Kidney epithelial cell (primary cell): Measurements from ENCODE around the gene RBCK1. TPM values are rescaled to one million over a fixed set of nuclear protein-coding genes. Genes with fewer than 3 reads are reported as not detected.
A peak's percentile ranks its signal among the peaks of the same experiment; 100 is the strongest.

ENCODE experiments used
- DNase-seq: peaks from one replicate; pipeline ENCODE4 v3.0.0-alpha.2; 2010; ENCODE audit warnings: low read depth
- H3K27me3 ChIP-seq: 2 replicates; pipeline ENCODE4 v1.6.0; 2011; ENCODE audit warnings: low read length; ENCODE audit not compliant: control insufficient read depth, insufficient read depth
- H3K36me3 ChIP-seq: 2 replicates; pipeline ENCODE4 v1.5.1; 2011; ENCODE audit warnings: low read length; ENCODE audit not compliant: control insufficient read depth, insufficient read depth
- H3K4me3 ChIP-seq: 2 replicates; pipeline ENCODE4 v1.5.1; 2011; ENCODE audit warnings: low read depth, mild to moderate bottlenecking, control low read depth, low read length
- CTCF ChIP-seq: IDR thresholded peaks from 2 replicates; pipeline ENCODE4 v1.5.1; 2011; ENCODE audit warnings: mild to moderate bottlenecking, moderate library complexity, low read length, control low read depth, inconsistent platforms; ENCODE audit not compliant: insufficient read depth, poor library complexity, severe bottlenecking
- total RNA-seq: library from RNA; depleted of rRNA; stranded (reverse); fragments of >200 nt; gene quantifications from 2 replicates; pipeline ENCODE4 v1.2.3, GENCODE V29; 2015

The RBCK1 gene
- total RNA-seq, 1 donor from 2014 or later, result 292 TPM

GRCh38 chr20:401682-402495, 6.2 kb upstream of the RBCK1 start:
- peak; percentile 100 for DNase-seq
- H3K4me3 ChIP-seq, result no peak overlapping the region
- peaks cover 1% of the 10 kb centered on the region for H3K36me3 ChIP-seq
- H3K27me3 ChIP-seq, result no peaks in the 10 kb centered on the region
- TF ChIP-seq CTCF, result no peak

DNA sequence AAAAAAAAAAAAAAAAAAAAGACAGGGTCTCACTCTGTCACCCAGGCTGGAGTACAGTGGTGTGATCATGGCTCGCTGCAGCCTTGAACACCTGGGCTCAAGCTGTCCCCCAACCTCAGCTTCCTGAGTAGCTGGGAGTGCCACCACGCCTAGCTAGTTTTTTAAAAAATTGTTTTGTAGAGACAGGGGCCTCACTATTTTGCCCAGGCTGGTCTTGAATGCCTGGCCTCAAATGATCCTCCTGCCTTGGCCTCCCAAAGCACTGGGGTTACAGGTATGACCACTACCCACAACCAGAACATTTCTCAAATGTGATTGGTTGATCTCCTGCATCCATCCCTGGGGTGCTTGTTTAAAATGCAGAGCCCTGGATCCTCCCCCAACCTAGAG, 5.6 kb upstream of the RBCK1 start:
- peaks cover 1% of the 10 kb centered on the region for H3K36me3 ChIP-seq
- H3K27me3 ChIP-seq, result no peaks in the 10 kb centered on the region
- TF ChIP-seq CTCF, result no peak
- H3K4me3 ChIP-seq, result no peak overlapping the region
- no peak for DNase-seq

DNA sequence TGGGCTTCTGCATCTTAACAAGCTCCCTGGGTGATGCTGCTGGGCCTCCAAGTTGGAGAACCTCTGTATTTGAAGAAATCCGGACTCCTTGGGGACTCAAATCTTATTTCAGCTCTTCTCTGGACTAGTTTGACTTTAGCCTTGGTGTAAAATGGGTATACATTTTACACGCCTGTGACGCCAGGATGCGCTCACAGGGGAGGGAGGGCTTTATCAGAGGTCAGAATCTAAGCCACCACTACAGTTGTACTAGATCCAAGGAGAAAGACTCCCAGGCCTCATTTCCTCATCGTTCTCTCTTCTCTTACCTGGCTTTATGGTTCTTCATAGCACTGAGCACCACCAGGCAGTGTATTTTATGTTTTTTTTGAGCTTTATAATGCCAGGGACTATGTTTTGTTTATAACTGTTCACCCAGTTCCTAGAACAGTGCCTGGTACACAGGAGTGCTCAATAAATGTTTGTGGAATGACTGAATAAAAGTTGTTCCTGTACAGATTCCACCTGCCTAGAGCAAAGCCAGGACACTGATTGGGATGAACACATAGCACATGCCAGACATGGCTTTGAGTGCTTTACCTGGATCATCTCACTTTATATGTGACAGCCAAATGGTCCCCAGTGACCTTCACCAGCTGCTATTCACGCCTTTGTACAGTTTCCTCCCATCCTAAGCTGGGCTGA, 5.1 kb upstream of the RBCK1 start:
- Histone ChIP-seq H3K27me3 (no peaks in the 10 kb centered on the region), H3K36me3 (peaks cover 1% of the 10 kb centered on the region), H3K4me3 (no peak overlapping the region)
- TF ChIP-seq CTCF, result no peak
- DNase-seq, result no peak

- no peak for TF ChIP-seq CTCF
- DNase-seq, result no peak
- Histone ChIP-seq H3K4me3 (no peak overlapping the region), H3K27me3 (no peaks in the 10 kb centered on the region), H3K36me3 (peaks cover 1% of the 10 kb centered on the region)
These were observed 4.5 kb upstream of the RBCK1 start for GRCh38 chr20:403582-403957.

GRCh38 chr20:404088-404487, 4.0 kb upstream of the RBCK1 start:
- DNase-seq, result no peak
- H3K27me3 ChIP-seq, result no peaks in the 10 kb centered on the region
- no peaks in the 10 kb centered on the region for H3K36me3 ChIP-seq
- no peak overlapping the region for H3K4me3 ChIP-seq
- TF ChIP-seq CTCF, result no peak
